ENCODE measurements around the gene ARHGDIB.

Gene ARHGDIB

DNA sequence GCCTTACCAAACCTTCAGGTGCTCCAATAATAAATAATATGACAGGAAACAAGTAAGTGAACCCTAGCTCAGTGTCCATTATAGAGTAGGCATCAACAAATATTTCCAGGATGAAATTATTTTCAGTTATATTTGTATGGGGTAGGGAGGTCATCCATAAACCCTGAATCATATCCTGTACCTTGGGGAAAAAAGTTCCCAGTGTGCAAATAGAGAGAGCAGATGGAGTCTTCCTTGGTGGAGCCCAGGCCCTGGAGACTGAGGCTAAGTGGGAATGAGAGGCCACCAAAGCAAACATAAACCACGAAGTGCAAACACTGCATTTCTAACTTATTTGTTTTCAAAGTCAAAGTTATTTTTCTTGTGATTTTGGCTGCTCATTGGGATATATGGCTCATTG, 14.5 kb downstream of the ARHGDIB start:
- no peak overlapping the region for H3K9ac ChIP-seq (ENCODE audit: low read length in 2 of 2)
- H3K4me1 ChIP-seq (ENCODE audit: control insufficient read depth, insufficient read depth, low read length), result peaks cover 6% of the 10 kb centered on the region
- no peak overlapping the region for H3K27ac ChIP-seq (ENCODE audit: low read length)
- no peaks in the 10 kb centered on the region for H3K27me3 ChIP-seq (ENCODE audit: control insufficient read depth in 1 of 2, insufficient read depth in 2 of 2, low read length in 2 of 2)
- H3K36me3 ChIP-seq (ENCODE audit: control insufficient read depth in 2 of 2, insufficient read depth in 2 of 2, low read length in 2 of 2), result no peaks in the 10 kb centered on the region
- H3K4me3 ChIP-seq (ENCODE audit: low read length in 2 of 2), result no peak overlapping the region
- no peaks in the 10 kb centered on the region for H3K9me3 ChIP-seq (ENCODE audit: control insufficient read depth in 2 of 2, low read length in 2 of 2)

DNA sequence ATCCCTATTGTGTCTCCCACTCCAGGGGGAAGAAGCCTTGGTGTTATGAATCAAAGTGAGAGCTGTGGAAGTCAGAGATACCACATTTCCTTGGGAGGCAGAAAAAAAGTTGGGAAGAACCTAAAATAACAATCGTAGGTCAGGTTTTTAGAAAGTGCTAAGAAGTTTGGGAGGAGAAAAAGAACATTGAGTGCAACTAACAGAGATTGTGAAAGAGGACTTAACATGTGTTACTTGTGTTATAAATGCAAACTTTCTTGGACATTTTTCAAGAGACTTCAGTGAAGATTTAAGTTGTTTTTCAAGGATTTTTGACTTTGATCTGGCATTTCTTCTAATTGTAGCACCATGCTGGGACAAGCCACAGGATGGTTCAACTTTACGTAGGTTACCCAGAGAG, 15.2 kb downstream of the ARHGDIB start:
- no peak overlapping the region for H3K9ac ChIP-seq (ENCODE audit: low read length in 2 of 2)
- H3K4me3 ChIP-seq (ENCODE audit: low read length in 2 of 2), result no peak overlapping the region
- no peaks in the 10 kb centered on the region for H3K9me3 ChIP-seq (ENCODE audit: control insufficient read depth in 2 of 2, low read length in 2 of 2)
- H3K27ac ChIP-seq (ENCODE audit: low read length), result no peak overlapping the region
- H3K27me3 ChIP-seq (ENCODE audit: control insufficient read depth in 1 of 2, insufficient read depth in 2 of 2, low read length in 2 of 2), result no peaks in the 10 kb centered on the region
- H3K36me3 ChIP-seq (ENCODE audit: control insufficient read depth in 2 of 2, insufficient read depth in 2 of 2, low read length in 2 of 2), result no peaks in the 10 kb centered on the region
- peaks cover 6% of the 10 kb centered on the region for H3K4me1 ChIP-seq (ENCODE audit: control insufficient read depth, insufficient read depth, low read length)

DNA sequence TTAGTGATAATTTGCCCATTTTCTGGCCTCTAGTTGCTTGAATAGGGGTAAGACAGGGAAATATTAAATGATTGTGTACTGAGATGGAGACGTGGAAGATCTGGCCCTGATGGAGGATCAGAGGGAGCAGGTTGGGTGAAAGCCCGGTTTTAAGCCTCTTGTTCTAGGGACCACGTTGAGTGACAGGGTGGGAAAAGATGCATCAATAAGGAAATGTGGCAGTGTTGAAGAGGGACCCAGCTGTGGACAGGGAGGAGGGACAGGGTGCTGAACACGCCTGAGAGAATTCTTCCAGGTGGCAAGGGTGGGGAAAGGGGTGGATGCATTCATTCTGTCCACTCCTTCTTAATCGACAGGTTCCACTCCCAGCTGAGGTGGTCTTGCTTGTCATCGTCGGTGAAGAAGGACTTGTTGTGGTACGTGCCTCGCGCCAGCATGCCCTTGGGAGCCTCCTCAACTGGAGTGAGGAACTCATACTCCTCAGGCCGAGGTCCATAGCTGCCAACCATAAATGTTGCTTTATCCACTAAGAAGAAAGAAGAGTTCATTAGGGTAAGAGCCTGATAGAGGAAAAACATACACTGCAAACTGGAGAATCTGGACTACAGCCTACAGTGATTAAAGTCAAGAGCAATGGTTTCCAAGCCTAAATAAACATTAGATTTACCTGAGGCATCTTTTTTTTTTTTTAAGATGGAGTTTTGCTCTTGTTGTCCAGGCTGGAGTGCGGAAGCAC, 19.0 kb downstream of the ARHGDIB start:
- H3K9ac ChIP-seq (ENCODE audit: low read length in 2 of 2), result no peak overlapping the region
- H3K27ac ChIP-seq (ENCODE audit: low read length), result no peak overlapping the region
- H3K4me3 ChIP-seq (ENCODE audit: low read length in 2 of 2), result no peak overlapping the region
- no peaks in the 10 kb centered on the region for H3K27me3 ChIP-seq (ENCODE audit: control insufficient read depth in 1 of 2, insufficient read depth in 2 of 2, low read length in 2 of 2)
- H3K36me3 ChIP-seq (ENCODE audit: control insufficient read depth in 2 of 2, insufficient read depth in 2 of 2, low read length in 2 of 2), result no peaks in the 10 kb centered on the region
- H3K4me1 ChIP-seq (ENCODE audit: control insufficient read depth, insufficient read depth, low read length), result no peaks in the 10 kb centered on the region
- no peaks in the 10 kb centered on the region for H3K9me3 ChIP-seq (ENCODE audit: control insufficient read depth in 2 of 2, low read length in 2 of 2)

DNA sequence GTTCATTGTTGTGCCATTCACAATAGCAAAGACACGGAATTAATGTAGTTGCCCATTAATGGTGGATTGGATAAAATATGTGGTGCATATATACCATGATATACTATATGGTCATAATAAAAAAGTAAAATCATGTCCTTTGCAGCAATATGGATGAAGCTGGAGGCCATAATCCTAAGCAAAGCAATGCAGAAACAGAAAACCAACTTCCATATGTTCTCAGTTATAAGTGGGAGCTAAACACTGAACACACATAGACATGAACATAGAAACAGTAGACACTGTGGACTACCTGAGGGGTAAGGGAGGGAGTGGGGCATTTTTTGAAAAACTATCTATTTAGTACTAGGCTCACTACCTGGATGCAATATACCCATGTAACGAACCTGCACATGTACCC, 20.0 kb downstream of the ARHGDIB start:
- H3K4me1 ChIP-seq (ENCODE audit: control insufficient read depth, insufficient read depth, low read length), result no peaks in the 10 kb centered on the region
- H3K36me3 ChIP-seq (ENCODE audit: control insufficient read depth in 2 of 2, insufficient read depth in 2 of 2, low read length in 2 of 2), result no peaks in the 10 kb centered on the region
- no peaks in the 10 kb centered on the region for H3K9me3 ChIP-seq (ENCODE audit: control insufficient read depth in 2 of 2, low read length in 2 of 2)
- no peaks in the 10 kb centered on the region for H3K27me3 ChIP-seq (ENCODE audit: control insufficient read depth in 1 of 2, insufficient read depth in 2 of 2, low read length in 2 of 2)
- no peak overlapping the region for H3K27ac ChIP-seq (ENCODE audit: low read length)
- H3K4me3 ChIP-seq (ENCODE audit: low read length in 2 of 2), result no peak overlapping the region
- H3K9ac ChIP-seq (ENCODE audit: low read length in 2 of 2), result no peak overlapping the region

- Histone ChIP-seq H3K9ac (ENCODE audit: low read length in 2 of 2) (no peak within 1 kb of the TSS), H3K4me1 (ENCODE audit: control insufficient read depth, insufficient read depth, low read length) (no peaks in the 10 kb centered on the region), H3K36me3 (ENCODE audit: control insufficient read depth in 2 of 2, insufficient read depth in 2 of 2, low read length in 2 of 2) (no peaks in the 10 kb centered on the region), H3K27me3 (ENCODE audit: control insufficient read depth in 1 of 2, insufficient read depth in 2 of 2, low read length in 2 of 2) (no peaks in the 10 kb centered on the region), H3K27ac (ENCODE audit: low read length) (no peak within 1 kb of the TSS), H3K4me3 (ENCODE audit: low read length in 2 of 2) (no peak within 1 kb of the TSS), H3K9me3 (ENCODE audit: control insufficient read depth in 2 of 2, low read length in 2 of 2) (no peaks in the 10 kb centered on the region)
These were observed 23.1 kb downstream of the ARHGDIB start, which contains the start of gene ERP27 for GRCh38 chr12:14938301-14938700. TSS of gene ERP27 (minus strand) at chr12:14938537. CDS start at chr12:14938508, 29 bp downstream.

DNA sequence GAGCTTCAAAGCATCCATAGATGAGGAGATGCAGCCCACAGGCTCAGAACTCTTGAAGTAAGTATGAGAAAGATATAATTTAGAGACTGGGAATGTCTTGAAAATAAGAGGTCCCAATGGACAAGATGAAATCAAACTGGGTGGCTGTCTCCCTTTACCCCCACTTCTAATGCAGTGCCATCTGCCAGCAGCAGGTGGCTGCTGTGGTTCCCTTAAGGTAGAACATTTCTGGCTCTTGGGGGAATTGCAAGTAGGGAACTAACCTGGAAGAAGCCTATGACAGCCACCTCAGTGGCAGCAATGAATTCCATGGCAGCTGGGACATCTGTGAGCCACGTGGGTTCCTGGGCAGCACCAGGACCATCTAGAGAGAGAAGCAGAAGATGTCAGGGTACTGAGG, 23.7 kb downstream of the ARHGDIB start:
- H3K27me3 ChIP-seq (ENCODE audit: control insufficient read depth in 1 of 2, insufficient read depth in 2 of 2, low read length in 2 of 2), result no peaks in the 10 kb centered on the region
- H3K4me1 ChIP-seq (ENCODE audit: control insufficient read depth, insufficient read depth, low read length), result no peaks in the 10 kb centered on the region
- H3K36me3 ChIP-seq (ENCODE audit: control insufficient read depth in 2 of 2, insufficient read depth in 2 of 2, low read length in 2 of 2), result no peaks in the 10 kb centered on the region
- no peak overlapping the region for H3K27ac ChIP-seq (ENCODE audit: low read length)
- no peak overlapping the region for H3K9ac ChIP-seq (ENCODE audit: low read length in 2 of 2)
- H3K4me3 ChIP-seq (ENCODE audit: low read length in 2 of 2), result no peak overlapping the region
- no peaks in the 10 kb centered on the region for H3K9me3 ChIP-seq (ENCODE audit: control insufficient read depth in 2 of 2, low read length in 2 of 2)

- H3K4me3 ChIP-seq (ENCODE audit: low read length in 2 of 2), result no peak overlapping the region
- H3K36me3 ChIP-seq (ENCODE audit: control insufficient read depth in 2 of 2, insufficient read depth in 2 of 2, low read length in 2 of 2), result no peaks in the 10 kb centered on the region
- H3K4me1 ChIP-seq (ENCODE audit: control insufficient read depth, insufficient read depth, low read length), result no peaks in the 10 kb centered on the region
- H3K27ac ChIP-seq (ENCODE audit: low read length), result no peak overlapping the region
- no peaks in the 10 kb centered on the region for H3K27me3 ChIP-seq (ENCODE audit: control insufficient read depth in 1 of 2, insufficient read depth in 2 of 2, low read length in 2 of 2)
- H3K9me3 ChIP-seq (ENCODE audit: control insufficient read depth in 2 of 2, low read length in 2 of 2), result no peaks in the 10 kb centered on the region
- no peak overlapping the region for H3K9ac ChIP-seq (ENCODE audit: low read length in 2 of 2)
These were observed 24.4 kb downstream of the ARHGDIB start for GRCh38 chr12:14937014-14937413.

DNA sequence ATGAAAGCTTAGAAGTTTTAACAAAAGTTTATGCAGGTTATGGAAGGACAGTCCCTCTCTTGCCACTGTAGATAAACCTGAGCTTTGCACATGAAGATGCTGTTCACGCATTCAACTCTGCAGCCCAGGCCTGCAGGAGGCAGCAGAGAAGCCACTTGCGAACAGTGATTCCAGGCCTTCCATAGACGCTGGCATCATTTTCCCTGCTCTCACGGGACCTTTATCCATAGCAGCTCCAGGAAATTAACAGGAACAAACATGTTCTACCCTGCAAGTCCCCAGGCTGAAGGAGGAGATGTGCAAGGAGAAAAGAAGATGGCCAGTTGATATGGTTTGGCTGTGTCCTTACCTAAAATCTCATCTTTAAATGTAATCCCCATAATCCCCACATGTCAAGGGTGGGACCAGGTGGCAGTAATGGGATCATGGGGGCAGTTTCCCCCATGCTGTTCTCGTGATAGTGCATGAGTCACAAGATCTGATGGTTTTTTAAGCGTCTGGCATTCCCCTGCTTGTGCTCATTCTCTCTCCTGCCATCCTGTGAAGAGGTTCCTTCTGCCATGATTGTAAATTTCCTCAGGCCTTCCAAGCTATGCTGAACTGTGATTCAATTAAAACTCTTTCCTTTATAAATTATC, 25.1 kb downstream of the ARHGDIB start:
- H3K9me3 ChIP-seq (ENCODE audit: control insufficient read depth in 2 of 2, low read length in 2 of 2), result no peaks in the 10 kb centered on the region
- H3K4me3 ChIP-seq (ENCODE audit: low read length in 2 of 2), result no peak overlapping the region
- H3K9ac ChIP-seq (ENCODE audit: low read length in 2 of 2), result no peak overlapping the region
- H3K27ac ChIP-seq (ENCODE audit: low read length), result no peak overlapping the region
- no peaks in the 10 kb centered on the region for H3K4me1 ChIP-seq (ENCODE audit: control insufficient read depth, insufficient read depth, low read length)
- no peaks in the 10 kb centered on the region for H3K36me3 ChIP-seq (ENCODE audit: control insufficient read depth in 2 of 2, insufficient read depth in 2 of 2, low read length in 2 of 2)
- H3K27me3 ChIP-seq (ENCODE audit: control insufficient read depth in 1 of 2, insufficient read depth in 2 of 2, low read length in 2 of 2), result no peaks in the 10 kb centered on the region

DNA sequence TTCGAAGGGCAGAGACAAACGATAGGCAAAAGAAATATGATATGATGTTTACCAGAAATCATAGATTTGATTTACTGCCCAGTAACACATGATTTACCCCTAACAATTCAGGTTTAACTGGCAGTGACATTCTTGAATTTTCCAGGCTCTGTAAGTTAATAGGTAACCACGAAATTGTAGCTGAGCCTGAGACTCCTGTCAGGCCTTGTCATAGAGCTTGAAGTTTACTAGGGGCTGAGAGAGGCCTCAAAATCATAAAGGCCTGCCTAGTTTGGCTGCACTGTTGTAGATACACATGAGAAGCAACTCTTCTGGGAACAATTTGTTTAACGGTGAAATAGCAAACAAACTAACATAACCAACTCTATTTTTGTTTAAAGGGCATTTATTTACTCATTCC, 26.4 kb downstream of the ARHGDIB start:
- no peak overlapping the region for H3K9ac ChIP-seq (ENCODE audit: low read length in 2 of 2)
- H3K27ac ChIP-seq (ENCODE audit: low read length), result no peak overlapping the region
- no peaks in the 10 kb centered on the region for H3K36me3 ChIP-seq (ENCODE audit: control insufficient read depth in 2 of 2, insufficient read depth in 2 of 2, low read length in 2 of 2)
- no peaks in the 10 kb centered on the region for H3K4me1 ChIP-seq (ENCODE audit: control insufficient read depth, insufficient read depth, low read length)
- no peaks in the 10 kb centered on the region for H3K9me3 ChIP-seq (ENCODE audit: control insufficient read depth in 2 of 2, low read length in 2 of 2)
- no peaks in the 10 kb centered on the region for H3K27me3 ChIP-seq (ENCODE audit: control insufficient read depth in 1 of 2, insufficient read depth in 2 of 2, low read length in 2 of 2)
- no peak overlapping the region for H3K4me3 ChIP-seq (ENCODE audit: low read length in 2 of 2)

DNA sequence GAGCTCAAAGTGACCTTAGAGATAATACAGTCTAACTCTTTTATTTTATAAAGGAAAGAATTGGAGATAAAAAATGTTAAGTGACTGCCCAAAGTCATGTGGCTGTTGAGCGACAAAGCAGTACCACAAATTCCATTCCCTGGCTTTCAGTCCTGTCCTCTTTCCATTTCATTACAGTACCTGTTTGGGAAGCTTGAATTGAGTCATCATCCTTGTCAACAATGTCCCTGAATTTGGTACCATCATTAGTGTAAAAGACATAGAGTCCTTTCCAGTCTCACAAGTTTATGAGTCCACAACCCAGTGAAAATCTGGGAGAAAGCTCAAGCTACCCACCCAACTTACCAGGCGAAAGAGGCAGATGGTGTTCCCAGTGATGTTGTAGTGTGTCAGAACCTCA, 26.9 kb downstream of the ARHGDIB start:
- Histone ChIP-seq H3K4me1 (ENCODE audit: control insufficient read depth, insufficient read depth, low read length) (no peaks in the 10 kb centered on the region), H3K9me3 (ENCODE audit: control insufficient read depth in 2 of 2, low read length in 2 of 2) (no peaks in the 10 kb centered on the region), H3K27me3 (ENCODE audit: control insufficient read depth in 1 of 2, insufficient read depth in 2 of 2, low read length in 2 of 2) (no peaks in the 10 kb centered on the region), H3K9ac (ENCODE audit: low read length in 2 of 2) (no peak overlapping the region), H3K4me3 (ENCODE audit: low read length in 2 of 2) (no peak overlapping the region), H3K36me3 (ENCODE audit: control insufficient read depth in 2 of 2, insufficient read depth in 2 of 2, low read length in 2 of 2) (no peaks in the 10 kb centered on the region), H3K27ac (ENCODE audit: low read length) (no peak overlapping the region)
